H9 (cell line): ENCODE measurements around the gene RPS13. TPM values are rescaled to one million over a fixed set of nuclear protein-coding genes. Genes with fewer than 3 reads are reported as not detected.
"Not testable (repeated sequence)": the region's sequence is repeated elsewhere in the genome, so short reads cannot be mapped to it uniquely, and the experiment has no call there.

Experiments used
- DNase-seq: peaks from one replicate; pipeline ENCODE4 v3.0.0-alpha.2; 2017
- H2AFZ ChIP-seq: one replicate; pipeline ENCODE4 v1.6.1; 2013; ENCODE audit warnings: mild to moderate bottlenecking, low read length, control low read depth, moderate library complexity
- H2AK5ac ChIP-seq: 2 replicates; pipeline ENCODE4 v1.6.1; 2013; ENCODE audit warnings: low read length, control low read depth, mixed read lengths; ENCODE audit not compliant: insufficient read length
- H2BK120ac ChIP-seq: one replicate; pipeline ENCODE4 v1.6.1; 2013; ENCODE audit warnings: low read depth, mild to moderate bottlenecking, low read length, control low read depth, inconsistent platforms; ENCODE audit not compliant: poor library complexity, severe bottlenecking
- H2BK12ac ChIP-seq: 2 replicates; pipeline ENCODE4 v1.6.1; 2013; ENCODE audit warnings: low read length, control low read depth, mixed read lengths, low read depth; ENCODE audit not compliant: insufficient read length
- H2BK15ac ChIP-seq: 2 replicates; pipeline ENCODE4 v1.6.1; 2013; ENCODE audit warnings: low read depth, low read length, control low read depth
- H2BK20ac ChIP-seq: one replicate; pipeline ENCODE4 v1.6.1; 2013; ENCODE audit warnings: low read depth, mild to moderate bottlenecking, low read length, control low read depth, inconsistent platforms; ENCODE audit not compliant: poor library complexity, severe bottlenecking
- H2BK5ac ChIP-seq: 2 replicates; pipeline ENCODE4 v1.6.1; 2013; ENCODE audit warnings: low read length, control low read depth, mixed read lengths; ENCODE audit not compliant: insufficient read length
- H3K14ac ChIP-seq: 2 replicates; pipeline ENCODE4 v1.6.1; 2013; ENCODE audit warnings: low read length, control low read depth; ENCODE audit not compliant: insufficient read depth
- H3K18ac ChIP-seq: 2 replicates; pipeline ENCODE4 v1.6.1; 2013; ENCODE audit warnings: low read depth, mild to moderate bottlenecking, mixed read lengths, low read length, control low read depth; ENCODE audit not compliant: insufficient read length
- H3K23ac ChIP-seq: 2 replicates; pipeline ENCODE4 v1.6.1; 2013; ENCODE audit warnings: low read length, control low read depth, mixed read lengths, low read depth; ENCODE audit not compliant: insufficient read length
- H3K23me2 ChIP-seq: 2 replicates; pipeline ENCODE4 v1.6.1; 2013; ENCODE audit warnings: low read depth, mild to moderate bottlenecking, mixed read lengths, low read length, control low read depth; ENCODE audit not compliant: insufficient read length, poor library complexity, severe bottlenecking
- H3K27ac ChIP-seq: 2 replicates; pipeline ENCODE4 v1.5.1; 2013; ENCODE audit warnings: low read length, control low read depth, mixed read lengths, low read depth; ENCODE audit not compliant: insufficient read length
- H3K27me3 ChIP-seq: 2 replicates; pipeline ENCODE4 v1.6.1; 2013; ENCODE audit warnings: low read length, control low read depth, inconsistent platforms; ENCODE audit not compliant: insufficient read depth
- H3K4ac ChIP-seq: 2 replicates; pipeline ENCODE4 v1.6.1; 2013; ENCODE audit warnings: low read depth, mild to moderate bottlenecking, control low read depth, inconsistent platforms, low read length, moderate library complexity
- H3K4me1 ChIP-seq: 2 replicates; pipeline ENCODE4 v1.6.1; 2013; ENCODE audit warnings: low read length, control low read depth, inconsistent platforms; ENCODE audit not compliant: insufficient read depth
- H3K4me2 ChIP-seq: 2 replicates; pipeline ENCODE4 v1.6.1; 2013; ENCODE audit warnings: low read length, control low read depth, mixed read lengths; ENCODE audit not compliant: insufficient read length, insufficient read depth
- H3K56ac ChIP-seq: 2 replicates; pipeline ENCODE4 v1.6.1; 2013; ENCODE audit warnings: low read depth, mild to moderate bottlenecking, mixed read lengths, low read length, control low read depth; ENCODE audit not compliant: insufficient read length
- H3K79me1 ChIP-seq: 2 replicates; pipeline ENCODE4 v1.6.1; 2013; ENCODE audit warnings: low read depth, mild to moderate bottlenecking, moderate library complexity, low read length, control low read depth, inconsistent platforms; ENCODE audit not compliant: insufficient read depth, poor library complexity, severe bottlenecking
- H3K79me2 ChIP-seq: 2 replicates; pipeline ENCODE4 v1.6.1; 2013; ENCODE audit warnings: low read length, control low read depth, inconsistent platforms; ENCODE audit not compliant: insufficient read depth
- H3K9ac ChIP-seq: 2 replicates; pipeline ENCODE4 v1.6.1; 2013; ENCODE audit warnings: low read length, control low read depth, mixed read lengths; ENCODE audit not compliant: insufficient read length; ENCODE audit errors: extremely low read depth
- H3K9me3 ChIP-seq: one replicate; pipeline ENCODE4 v1.6.1; 2013; ENCODE audit warnings: low read depth, low read length, inconsistent platforms; ENCODE audit not compliant: control insufficient read depth
- H3T11ph ChIP-seq: one replicate; pipeline ENCODE4 v1.6.1; 2013; ENCODE audit warnings: mild to moderate bottlenecking, low read length, control low read depth, inconsistent platforms
- H4K20me1 ChIP-seq: one replicate; pipeline ENCODE4 v1.6.1; 2013; ENCODE audit not compliant: control insufficient read depth, insufficient read length, insufficient read depth
- H4K5ac ChIP-seq: 2 replicates; pipeline ENCODE4 v1.6.1; 2013; ENCODE audit warnings: low read depth, mild to moderate bottlenecking, mixed read lengths, low read length, control low read depth; ENCODE audit not compliant: insufficient read length
- H4K8ac ChIP-seq: replicated peaks from 2 replicates; pipeline ENCODE4 v1.6.1; 2013; ENCODE audit warnings: low read length, control low read depth, mixed read lengths, low read depth; ENCODE audit not compliant: insufficient read length
- H4K91ac ChIP-seq: 2 replicates; pipeline ENCODE4 v1.6.1; 2013; ENCODE audit warnings: low read depth, mild to moderate bottlenecking, moderate library complexity, mixed read lengths, low read length, control low read depth; ENCODE audit not compliant: insufficient read length
- H3K27ac Mint-ChIP-seq, 3 experiments: 2 replicates in 2 of 3; 3 replicates in 1 of 3; pipeline ENCODE4 v1.8.0; 2020 to 2021; ENCODE audit warnings: mixed read lengths in 3 of 3, mild to moderate bottlenecking in 1 of 3, moderate library complexity in 1 of 3
- H3K27me3 Mint-ChIP-seq: 2 replicates; pipeline ENCODE4 v1.8.0; 2021; ENCODE audit warnings: low read depth, mild to moderate bottlenecking, moderate library complexity, mixed read lengths
- H3K36me3 Mint-ChIP-seq, 3 experiments: 2 replicates in 2 of 3; 3 replicates in 1 of 3; pipeline ENCODE4 v1.8.0; 2020 to 2021; ENCODE audit warnings: low read depth in 3 of 3, mixed read lengths in 3 of 3; ENCODE audit not compliant: insufficient read depth in 1 of 3
- H3K4me1 Mint-ChIP-seq, 2 experiments: 2 replicates each; pipeline ENCODE4 v1.8.0; 2020; ENCODE audit warnings: mixed read lengths in 2 of 2
- H3K4me3 Mint-ChIP-seq, 2 experiments: 2 replicates in 1 of 2; 3 replicates in 1 of 2; pipeline ENCODE4 v1.8.0; 2020 to 2021; ENCODE audit warnings: mild to moderate bottlenecking in 2 of 2, mixed read lengths in 2 of 2, moderate library complexity in 1 of 2
- H3K9me3 Mint-ChIP-seq, 2 experiments: 2 replicates in 1 of 2; 3 replicates in 1 of 2; pipeline ENCODE4 v1.8.0; 2020; ENCODE audit warnings: mild to moderate bottlenecking in 2 of 2, mixed read lengths in 2 of 2, moderate library complexity in 1 of 2
- WGBS: extraction: QIAGEN DNeasy Blood & Tissue Kit; methylation state at CpG from one replicate; pipeline ENCODE4 v1.1.7; 2013; ENCODE audit warnings: missing lambda C conversion rate, low lambda C conversion rate, mixed read lengths; ENCODE audit not compliant: insufficient read length; ENCODE audit errors: extremely low coverage; 5-methylcytosine and 5-hydroxymethylcytosine counted together
- total RNA-seq: library from RNA; stranded (reverse); gene quantifications from 2 replicates; pipeline ENCODE4 v1.2.1, GENCODE V29; 2021

RPS13 gene
- total RNA-seq, 1 experiment from 2014 or later = 1,469 TPM

- H3K27ac Mint-ChIP-seq, H2BK5ac ChIP-seq, H3K4me3 Mint-ChIP-seq, H4K8ac ChIP-seq, H4K20me1 ChIP-seq, DNase-seq, H2AK5ac ChIP-seq, H4K91ac ChIP-seq, H3K23me2 ChIP-seq, H3K27ac ChIP-seq, H2BK12ac ChIP-seq, H3K9ac ChIP-seq, H3K23ac ChIP-seq, H3K4ac ChIP-seq, H3K4me2 ChIP-seq, H3K27me3 ChIP-seq, H2BK15ac ChIP-seq, H3K4me1 Mint-ChIP-seq, H2AFZ ChIP-seq, H3K18ac ChIP-seq, H3K56ac ChIP-seq, H3K14ac ChIP-seq, H2BK120ac ChIP-seq, H2BK20ac ChIP-seq, H3K79me2 ChIP-seq, H3K4me1 ChIP-seq, H3K9me3 ChIP-seq, H4K5ac ChIP-seq, H3K79me1 ChIP-seq, H3K27me3 Mint-ChIP-seq, H3T11ph ChIP-seq: not testable (repeated sequence)
- no CpG with 5 or more reads among the region's 4 CpGs for WGBS
- H3K9me3 Mint-ChIP-seq = peaks cover 17 to 18% of the 10 kb centered on the region in 2 experiments
- H3K36me3 Mint-ChIP-seq = peaks cover 13 to 16% (median 14%) of the 10 kb centered on the region in 3 experiments
Observed at GRCh38 chr11:17048491-17048890, 29.0 kb downstream of the RPS13 start.
